ENCODE data around the gene POMGNT1.
"Not testable (repeated sequence)": the region's sequence is repeated elsewhere in the genome, so short reads cannot be mapped to it uniquely, and the experiment has no call there.

POMGNT1 gene

DNA sequence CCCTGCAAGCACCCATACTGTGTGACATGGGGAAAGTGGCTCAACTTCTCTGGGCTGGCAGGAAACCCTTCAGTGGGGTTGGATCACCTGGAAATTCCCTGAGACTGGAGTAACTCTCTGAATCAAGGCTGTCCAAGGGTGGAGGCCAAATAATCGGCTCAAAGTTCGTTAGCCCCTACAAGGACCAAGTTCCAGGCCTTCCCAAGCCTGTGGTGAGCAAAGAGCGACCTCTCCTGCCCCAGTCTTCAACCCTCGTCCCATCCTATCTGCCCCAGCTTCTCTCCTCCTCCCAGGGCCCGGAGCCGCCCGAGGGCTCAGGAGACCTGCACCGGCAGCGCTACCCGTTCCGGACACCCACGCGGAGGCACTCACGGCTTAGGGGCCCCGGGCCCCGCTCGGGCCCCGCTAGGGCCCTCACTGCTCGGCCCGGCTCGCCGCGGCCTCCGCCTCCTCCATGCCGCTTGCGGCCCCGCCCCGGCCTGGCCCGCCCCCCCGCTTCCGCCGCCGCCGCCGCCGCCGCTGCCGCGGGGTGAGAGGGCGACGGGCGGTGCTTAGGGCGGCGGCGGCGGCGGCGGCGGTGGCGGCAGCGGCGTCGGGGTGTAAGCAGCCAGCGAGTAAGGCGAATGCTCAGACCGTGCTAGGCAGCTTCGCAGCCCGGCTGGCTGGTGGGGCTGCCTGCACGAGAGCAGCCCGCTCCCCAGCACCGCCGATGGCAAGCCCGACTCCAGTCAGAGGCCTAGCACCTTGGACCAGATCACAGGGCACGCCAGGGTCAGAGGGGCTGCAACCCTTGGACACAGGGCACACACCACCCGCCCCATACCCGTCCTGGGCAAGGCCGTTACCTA, at the start of gene POMGNT1:
TSS of gene POMGNT1 (minus strand) at position 471 of the 848 bp plus-strand sequence. CDS start 613 bp downstream, outside the sequence.
- H3K79me2 ChIP-seq (ENCODE audit: insufficient read depth, low read length) = peaks cover 7% of the 10 kb centered on the region; the same call in 1 of the 2 replicates
- H3K9ac ChIP-seq (ENCODE audit: low read depth, low read length, poor library complexity, severe bottlenecking) = peak within 1 kb of the TSS; percentile 75
- peak within 1 kb of the TSS; percentile 96 for H2AFZ ChIP-seq (ENCODE audit: low read length)
- H3F3A ChIP-seq (ENCODE audit: low read depth) = no peaks in the 10 kb centered on the region
- H3K4me1 ChIP-seq (ENCODE audit: insufficient read depth, low read length, poor library complexity, severe bottlenecking) = peaks cover 15% of the 10 kb centered on the region
- peak within 1 kb of the TSS; percentile 89 for H3K4me2 ChIP-seq (ENCODE audit: low read depth, low read length, poor library complexity, severe bottlenecking)
- no peaks in the 10 kb centered on the region for H3K9me2 ChIP-seq (replicated peaks; ENCODE audit: low read depth, low read length)
- no peak for TF ChIP-seq EZH2phosphoT487 (IDR thresholded peaks at IDR 0.05; ENCODE audit: borderline replicate concordance)
- TF ChIP-seq, protein P1, sequence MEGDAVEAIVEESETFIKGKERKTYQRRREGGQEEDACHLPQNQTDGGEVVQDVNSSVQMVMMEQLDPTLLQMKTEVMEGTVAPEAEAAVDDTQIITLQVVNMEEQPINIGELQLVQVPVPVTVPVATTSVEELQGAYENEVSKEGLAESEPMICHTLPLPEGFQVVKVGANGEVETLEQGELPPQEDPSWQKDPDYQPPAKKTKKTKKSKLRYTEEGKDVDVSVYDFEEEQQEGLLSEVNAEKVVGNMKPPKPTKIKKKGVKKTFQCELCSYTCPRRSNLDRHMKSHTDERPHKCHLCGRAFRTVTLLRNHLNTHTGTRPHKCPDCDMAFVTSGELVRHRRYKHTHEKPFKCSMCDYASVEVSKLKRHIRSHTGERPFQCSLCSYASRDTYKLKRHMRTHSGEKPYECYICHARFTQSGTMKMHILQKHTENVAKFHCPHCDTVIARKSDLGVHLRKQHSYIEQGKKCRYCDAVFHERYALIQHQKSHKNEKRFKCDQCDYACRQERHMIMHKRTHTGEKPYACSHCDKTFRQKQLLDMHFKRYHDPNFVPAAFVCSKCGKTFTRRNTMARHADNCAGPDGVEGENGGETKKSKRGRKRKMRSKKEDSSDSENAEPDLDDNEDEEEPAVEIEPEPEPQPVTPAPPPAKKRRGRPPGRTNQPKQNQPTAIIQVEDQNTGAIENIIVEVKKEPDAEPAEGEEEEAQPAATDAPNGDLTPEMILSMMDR (conservative IDR thresholded peaks at IDR 0.05; ENCODE audit: low read length) = peak; percentile 38
- no peaks in the 10 kb centered on the region; the same call in 1 of the 2 replicates for H3K36me3 ChIP-seq (ENCODE audit: insufficient read depth, low read length)
- no peaks in the 10 kb centered on the region for H3K9me3 ChIP-seq (ENCODE audit: insufficient read depth, low read depth, low read length)
- peak within 1 kb of the TSS; percentile 97 for H3K4me3 ChIP-seq (ENCODE audit: low read length, poor library complexity, severe bottlenecking)
- no peaks in the 10 kb centered on the region for H4K20me1 ChIP-seq (ENCODE audit: insufficient read depth, low read length, poor library complexity, severe bottlenecking)
- no peaks in the 10 kb centered on the region for H3K27me3 ChIP-seq (ENCODE audit: insufficient read depth, low read length, poor library complexity, severe bottlenecking)

DNA sequence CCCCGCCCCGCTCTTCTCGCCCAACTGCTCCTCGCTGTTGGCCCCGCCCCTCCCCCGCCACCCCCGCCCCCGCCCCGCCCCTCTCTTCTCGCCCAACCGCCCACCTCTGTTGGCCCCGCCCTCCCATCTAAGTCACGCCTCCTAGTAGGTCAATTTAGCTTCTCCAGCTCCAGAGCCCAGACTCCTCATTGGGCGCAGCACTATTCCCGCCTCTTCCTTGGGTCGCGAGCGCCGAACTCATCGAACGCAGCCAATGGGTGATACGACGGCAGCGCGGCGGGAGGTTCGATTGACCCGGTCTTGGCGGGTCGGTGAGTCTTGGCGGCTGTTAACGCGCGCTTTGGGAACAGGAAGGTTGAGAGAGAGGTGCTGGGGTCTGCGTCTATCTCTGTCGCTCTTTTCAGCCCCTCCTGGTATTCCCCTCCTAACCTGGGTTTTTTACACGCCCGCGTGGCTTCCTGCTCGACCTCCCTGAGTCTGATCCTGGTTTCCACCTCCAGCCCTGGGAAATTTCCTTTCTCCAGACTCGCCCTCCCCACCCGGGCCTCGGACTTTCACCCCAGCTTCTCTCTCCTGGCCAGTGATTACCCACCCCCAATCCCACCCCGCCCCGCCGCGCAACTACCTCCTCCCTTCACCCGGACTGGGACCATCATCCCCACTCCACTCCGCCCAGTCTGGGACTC, 49.3 kb upstream of the POMGNT1 start, which contains the start of gene RAD54L:
TSS of gene RAD54L (plus strand) at position 328 of the 686 bp plus-strand sequence. CDS start 643 bp downstream, outside the sequence.
- Histone ChIP-seq H3K27me3 (ENCODE audit: insufficient read depth, low read length, poor library complexity, severe bottlenecking) (no peaks in the 10 kb centered on the region), H2AFZ (ENCODE audit: low read length) (peak within 1 kb of the TSS; percentile 96), H3K9me3 (ENCODE audit: insufficient read depth, low read depth, low read length) (no peaks in the 10 kb centered on the region), H3K4me3 (ENCODE audit: low read length, poor library complexity, severe bottlenecking) (peak within 1 kb of the TSS; percentile 86), H3K79me2 (ENCODE audit: insufficient read depth, low read length) (peaks cover 46% of the 10 kb centered on the region), H3K36me3 (ENCODE audit: insufficient read depth, low read length) (peaks cover 11% of the 10 kb centered on the region; the same call in 1 of the 2 replicates), H3F3A (ENCODE audit: low read depth) (no peaks in the 10 kb centered on the region), H3K9me2 (replicated peaks; ENCODE audit: low read depth, low read length) (no peaks in the 10 kb centered on the region), H3K9ac (ENCODE audit: low read depth, low read length, poor library complexity, severe bottlenecking) (peak within 1 kb of the TSS; percentile 97), H3K4me2 (ENCODE audit: low read depth, low read length, poor library complexity, severe bottlenecking) (peak within 1 kb of the TSS; percentile 99), H3K4me1 (ENCODE audit: insufficient read depth, low read length, poor library complexity, severe bottlenecking) (peaks cover 36% of the 10 kb centered on the region), H4K20me1 (ENCODE audit: insufficient read depth, low read length, poor library complexity, severe bottlenecking) (peaks cover 30% of the 10 kb centered on the region)
- TF ChIP-seq EZH2phosphoT487 (IDR thresholded peaks at IDR 0.05; ENCODE audit: borderline replicate concordance) = no peak
- TF ChIP-seq, protein P1 (conservative IDR thresholded peaks at IDR 0.05; ENCODE audit: low read length) = no peak

DNA sequence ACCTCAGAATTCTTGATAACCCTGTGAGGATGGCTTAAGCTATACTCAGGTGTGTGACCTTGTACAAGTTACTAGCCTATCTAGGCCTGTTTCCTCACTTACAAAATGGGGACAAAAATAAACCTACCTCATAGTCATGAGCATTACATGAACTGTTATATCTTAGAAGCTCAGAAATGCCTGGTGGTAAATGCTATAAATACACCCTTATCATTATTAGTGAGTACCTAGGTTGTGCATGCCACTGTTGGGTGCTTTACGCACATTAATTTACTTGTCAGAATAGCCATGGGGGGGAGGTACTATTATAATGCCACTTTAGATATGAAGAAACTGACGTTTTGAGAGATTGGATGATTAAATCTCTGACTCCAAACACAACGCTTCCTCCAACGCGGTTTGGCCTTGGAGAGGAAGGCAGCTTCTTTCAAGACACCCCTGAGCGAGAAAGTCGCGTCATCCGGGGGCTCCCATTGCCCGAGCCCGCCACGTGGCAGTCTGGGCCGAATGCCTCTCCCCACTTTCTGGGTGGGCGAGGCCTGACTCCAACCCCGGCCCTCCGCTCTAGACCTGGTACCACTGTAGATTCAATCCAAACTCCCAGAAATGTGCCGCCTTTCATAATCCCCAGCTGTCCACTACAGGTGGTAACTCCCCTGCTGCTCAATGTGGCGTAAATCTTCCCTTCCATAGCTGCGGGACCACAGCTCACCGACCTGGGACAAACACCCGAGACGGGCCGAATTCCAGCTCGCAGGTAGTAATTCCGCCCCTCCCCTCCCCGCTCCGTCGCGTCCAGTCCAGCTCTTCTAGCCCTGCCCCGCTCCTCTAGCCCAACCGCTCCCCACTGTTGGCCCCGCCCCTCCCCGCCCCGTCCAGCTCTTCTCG, 48.6 kb upstream of the POMGNT1 start:
- H2AFZ ChIP-seq (ENCODE audit: low read length) = peak overlapping the region; percentile 96

DNA sequence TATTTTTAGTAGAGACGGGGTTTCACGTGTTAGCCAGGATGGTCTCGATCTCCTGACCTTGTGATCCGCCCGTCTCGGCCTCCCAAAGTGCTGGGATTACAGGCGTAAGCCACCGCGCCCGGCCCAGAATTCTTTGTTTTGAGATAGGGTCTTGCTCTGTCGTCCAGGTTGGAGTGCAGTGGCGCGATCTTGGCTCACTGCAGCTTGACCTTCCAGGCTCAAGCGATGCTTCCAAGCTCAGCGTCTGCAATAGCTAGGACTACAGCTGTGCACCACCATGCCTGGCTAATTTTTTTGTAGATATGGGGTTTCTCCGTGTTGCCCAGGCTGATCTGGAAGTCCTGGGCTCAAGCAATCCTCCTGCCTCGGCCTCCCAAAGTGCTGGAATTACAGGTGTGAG, 47.9 kb upstream of the POMGNT1 start:
- Histone ChIP-seq H2AFZ (ENCODE audit: low read length) (0 out of 2 replicates have a peak overlapping the region, but pooled peaks have one; percentile 96), H3K4me1 (ENCODE audit: insufficient read depth, low read length, poor library complexity, severe bottlenecking) (peaks cover 33% of the 10 kb centered on the region), H3K79me2 (ENCODE audit: insufficient read depth, low read length) (peaks cover 31% of the 10 kb centered on the region), H4K20me1 (ENCODE audit: insufficient read depth, low read length, poor library complexity, severe bottlenecking) (peaks cover 24% of the 10 kb centered on the region), H3K9ac (ENCODE audit: low read depth, low read length, poor library complexity, severe bottlenecking) (peak overlapping the region; percentile 75), H3K36me3 (ENCODE audit: insufficient read depth, low read length) (peaks cover 11% of the 10 kb centered on the region; the same call in 1 of the 2 replicates), H3K4me2 (ENCODE audit: low read depth, low read length, poor library complexity, severe bottlenecking) (peak overlapping the region; percentile 78), H3K4me3 (ENCODE audit: low read length, poor library complexity, severe bottlenecking) (peak overlapping the region; percentile 81)
- H3F3A ChIP-seq (ENCODE audit: low read depth); H3K27me3 ChIP-seq (ENCODE audit: insufficient read depth, low read length, poor library complexity, severe bottlenecking); H3K9me2 ChIP-seq (replicated peaks; ENCODE audit: low read depth, low read length); H3K9me3 ChIP-seq (ENCODE audit: insufficient read depth, low read depth, low read length): not testable (repeated sequence)

More for the DNA sequence above, 48.6 kb upstream of the POMGNT1 start:
- H4K20me1 ChIP-seq (ENCODE audit: insufficient read depth, low read length, poor library complexity, severe bottlenecking) = peaks cover 24% of the 10 kb centered on the region
- no peaks in the 10 kb centered on the region for H3K9me2 ChIP-seq (replicated peaks; ENCODE audit: low read depth, low read length)
- H3K4me3 ChIP-seq (ENCODE audit: low read length, poor library complexity, severe bottlenecking) = peak overlapping the region; percentile 81
- H3K36me3 ChIP-seq (ENCODE audit: insufficient read depth, low read length) = peaks cover 11% of the 10 kb centered on the region; the same call in 1 of the 2 replicates
- H3K9me3 ChIP-seq (ENCODE audit: insufficient read depth, low read depth, low read length) = no peaks in the 10 kb centered on the region
- peaks cover 38% of the 10 kb centered on the region for H3K79me2 ChIP-seq (ENCODE audit: insufficient read depth, low read length)
- H3F3A ChIP-seq (ENCODE audit: low read depth) = no peaks in the 10 kb centered on the region
- no peak for TF ChIP-seq EZH2phosphoT487 (IDR thresholded peaks at IDR 0.05; ENCODE audit: borderline replicate concordance)
- TF ChIP-seq, protein P1 (conservative IDR thresholded peaks at IDR 0.05; ENCODE audit: low read length) = no peak
- peak overlapping the region; percentile 78 for H3K4me2 ChIP-seq (ENCODE audit: low read depth, low read length, poor library complexity, severe bottlenecking)
- H3K4me1 ChIP-seq (ENCODE audit: insufficient read depth, low read length, poor library complexity, severe bottlenecking) = peaks cover 33% of the 10 kb centered on the region
- no peaks in the 10 kb centered on the region for H3K27me3 ChIP-seq (ENCODE audit: insufficient read depth, low read length, poor library complexity, severe bottlenecking)
- H3K9ac ChIP-seq (ENCODE audit: low read depth, low read length, poor library complexity, severe bottlenecking) = peak overlapping the region; percentile 75

Data from Loucy (cell line).